Stimulated activated CD4-positive, alpha-beta T cell treated with anti-CD3 and anti-CD28 coated beads, Interleukin-15, amount 100 ng/mL, for 1 hour (primary cell): ENCODE data around the gene DAD1.

Experiments used
- DNase-seq, 2 donors: peaks; one replicate each; pipeline ENCODE4 v3.0.0-alpha.2; 2020; ENCODE audit warnings: low read depth in 1 of 2, low spot score in 1 of 2

The DAD1 gene

GRCh38 chr14:22537436-22538310 is 51.4 kb downstream of the DAD1 start:
- DNase-seq = no peak

GRCh38 chr14:22536853-22537338 is 52.1 kb downstream of the DAD1 start:
- DNase-seq = peak; percentile 56 to 57

- DNase-seq = no peak
Observed at GRCh38 chr14:22535916-22536315, 53.1 kb downstream of the DAD1 start.

GRCh38 chr14:22535126-22535525 is 53.9 kb downstream of the DAD1 start:
- DNase-seq = no peak

- no peak for DNase-seq
Observed at GRCh38 chr14:22534547-22534946, 54.5 kb downstream of the DAD1 start.

GRCh38 chr14:22533739-22534359 is 55.2 kb downstream of the DAD1 start:
- no peak for DNase-seq

- DNase-seq = no peak
Observed at GRCh38 chr14:22533057-22533704, 55.8 kb downstream of the DAD1 start.

GRCh38 chr14:22532345-22533056 is 56.5 kb downstream of the DAD1 start:
- DNase-seq = no peak

GRCh38 chr14:22531451-22532344 is 57.3 kb downstream of the DAD1 start:
- no peak for DNase-seq

- no peak for DNase-seq
Observed at GRCh38 chr14:22530127-22530526, 58.9 kb downstream of the DAD1 start.

GRCh38 chr14:22526744-22527143 is 62.3 kb downstream of the DAD1 start:
- DNase-seq = no peak

- DNase-seq = no peak
Observed at GRCh38 chr14:22526218-22526617, 62.8 kb downstream of the DAD1 start.

GRCh38 chr14:22524784-22525161 is 64.3 kb downstream of the DAD1 start:
- no peak for DNase-seq

- DNase-seq = no peak
Observed at GRCh38 chr14:22524115-22524783, 64.8 kb downstream of the DAD1 start.

- DNase-seq = no peak
Observed at GRCh38 chr14:22523283-22523682, 65.7 kb downstream of the DAD1 start.

- no peak for DNase-seq
Observed at GRCh38 chr14:22522466-22522957, 66.5 kb downstream of the DAD1 start.

- DNase-seq = no peak
Observed at GRCh38 chr14:22521449-22522239, 67.4 kb downstream of the DAD1 start.

GRCh38 chr14:22520796-22521195 is 68.2 kb downstream of the DAD1 start:
- no peak for DNase-seq
